ENCODE results near the gene ATR.
"Not testable (repeated sequence)": the region's sequence is repeated elsewhere in the genome, so short reads cannot be mapped to it uniquely, and the experiment has no call there.

The ATR gene

GRCh38 chr3:142445816-142446254, 132.7 kb downstream of the ATR start:
- no peak for DNase-seq

DNA sequence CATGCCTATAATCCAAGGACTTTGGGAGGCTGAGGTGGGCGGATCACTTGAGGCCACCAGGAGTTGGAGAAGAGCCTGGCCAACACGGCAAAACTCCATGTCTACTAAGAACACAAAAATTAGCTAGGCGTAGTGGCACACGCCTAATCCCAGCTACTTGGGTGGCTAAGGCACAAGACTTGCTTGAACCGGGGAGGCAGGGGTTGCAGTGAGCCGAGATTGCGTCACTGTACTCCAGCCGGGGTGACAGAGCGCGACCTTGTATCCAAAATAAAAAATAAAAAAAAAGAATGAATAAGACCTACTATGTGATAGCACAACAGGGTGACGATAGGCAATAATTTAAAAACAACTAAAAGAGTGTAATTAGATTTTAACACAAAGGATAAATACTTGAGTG, 134.2 kb downstream of the ATR start:
- no peak for DNase-seq

- DNase-seq = not testable (repeated sequence)
These were observed 135.5 kb downstream of the ATR start for GRCh38 chr3:142443060-142443459.

GRCh38 chr3:142439499-142440220, 138.9 kb downstream of the ATR start:
- DNase-seq = not testable (repeated sequence)

GRCh38 chr3:142438096-142438495, 140.4 kb downstream of the ATR start:
- DNase-seq = not testable (repeated sequence)

DNA sequence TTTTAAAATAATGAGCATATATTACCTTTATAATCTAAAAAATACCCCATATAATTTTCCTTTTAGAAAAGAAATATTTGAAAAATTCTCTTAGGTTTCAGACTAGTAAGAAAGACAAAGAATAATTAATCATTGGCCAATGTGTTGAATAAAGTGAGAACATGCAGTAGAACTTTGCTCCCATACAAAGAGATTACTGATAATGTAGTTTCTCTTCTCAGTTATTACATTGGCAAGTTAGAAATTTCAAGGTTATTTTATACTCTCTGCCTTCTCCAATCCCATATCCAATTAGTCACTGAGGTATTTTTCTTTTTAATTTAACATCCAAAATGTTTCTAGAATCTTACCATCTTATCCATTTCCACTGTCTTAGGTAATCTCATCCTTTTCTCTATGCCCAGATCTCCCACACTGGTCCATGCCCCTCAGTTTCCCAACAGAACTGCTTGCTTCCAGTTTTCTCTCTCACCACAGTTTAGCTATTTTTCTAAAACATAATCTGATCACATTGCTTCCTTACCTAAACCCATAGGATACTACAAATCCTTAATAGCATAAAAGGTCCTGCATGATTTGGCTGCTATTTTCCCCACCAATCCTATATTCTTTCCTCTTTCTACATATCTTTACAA, 141.5 kb downstream of the ATR start:
- DNase-seq = no peak

- DNase-seq = no peak
These were observed 144.0 kb downstream of the ATR start for GRCh38 chr3:142434503-142434902.

- no peak for DNase-seq
These were observed 145.4 kb downstream of the ATR start for GRCh38 chr3:142433110-142433509.

DNA sequence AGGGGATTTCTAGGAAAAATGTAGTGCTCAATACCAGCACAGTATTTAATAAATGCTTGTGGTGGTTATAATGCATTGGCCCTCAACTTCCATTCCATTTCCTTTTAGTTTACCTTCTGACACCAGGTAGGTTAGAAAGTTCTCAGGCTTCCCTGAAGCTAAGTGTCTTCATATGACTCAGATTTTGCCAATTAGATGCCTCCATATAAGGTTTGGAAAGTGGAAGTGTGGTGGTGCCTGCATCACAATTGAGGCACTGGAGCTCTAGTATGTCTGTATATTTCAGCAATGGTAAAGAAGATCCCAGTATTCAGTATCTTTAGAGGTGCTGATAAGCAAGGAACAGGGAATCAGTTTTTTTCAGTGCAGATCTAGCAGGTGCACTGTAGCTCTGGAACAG, 149.0 kb downstream of the ATR start:
- DNase-seq = no peak

DNA sequence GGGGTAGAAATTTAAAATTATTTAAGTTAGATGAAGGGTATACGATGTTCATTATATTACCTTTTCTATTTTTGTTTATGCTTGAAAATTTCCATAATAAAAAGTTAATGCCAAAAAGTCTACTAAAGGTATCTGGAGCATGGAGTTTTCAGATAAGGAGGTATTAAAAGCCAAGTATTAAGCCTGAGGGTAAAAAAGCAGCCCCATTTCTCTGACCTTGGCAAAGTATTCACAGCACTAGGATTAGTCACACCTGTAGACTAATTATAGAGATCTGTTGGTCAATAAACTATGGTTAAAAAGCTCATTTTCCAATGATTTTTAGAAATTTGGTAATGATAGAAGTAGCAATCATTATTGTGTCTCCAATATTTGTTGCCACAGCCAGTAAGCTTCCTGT, 153.8 kb downstream of the ATR start:
- no peak for DNase-seq

GRCh38 chr3:142418926-142419592, 159.5 kb downstream of the ATR start:
- DNase-seq = no peak

- DNase-seq = no peak
These were observed 161.2 kb downstream of the ATR start for GRCh38 chr3:142417302-142417701.

DNA sequence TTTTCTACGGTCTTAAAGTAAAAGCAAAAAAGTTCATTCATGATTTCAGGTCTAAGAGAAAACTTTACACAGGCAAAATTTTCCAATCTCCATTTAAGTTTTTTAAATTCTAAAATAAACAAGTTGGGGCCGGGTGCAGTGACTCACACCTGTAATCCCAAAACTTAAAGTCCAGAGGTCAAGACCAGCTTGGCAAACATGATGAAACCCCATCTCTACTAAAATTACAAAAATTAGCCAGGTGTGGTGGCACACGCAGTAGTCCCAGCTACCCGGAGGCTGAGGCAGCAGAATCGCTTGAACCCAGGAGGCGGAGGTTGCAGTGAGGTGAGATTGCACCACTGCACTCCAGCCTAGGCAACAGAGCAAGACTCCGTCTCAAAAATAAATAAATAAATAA, 178.0 kb downstream of the ATR start:
- DNase-seq = not testable (repeated sequence)
